IPS DF 4.7 (cell line): Measurements from ENCODE around the gene RAB14.
"Not testable (repeated sequence)": the region's sequence is repeated elsewhere in the genome, so short reads cannot be mapped to it uniquely, and the experiment has no call there.

Experiments
- DNase-seq: peaks from one replicate; pipeline ENCODE4 v3.0.0-alpha.2; 2013; ENCODE audit warnings: low spot score; ENCODE audit errors: extremely low read depth

RAB14 gene

DNA sequence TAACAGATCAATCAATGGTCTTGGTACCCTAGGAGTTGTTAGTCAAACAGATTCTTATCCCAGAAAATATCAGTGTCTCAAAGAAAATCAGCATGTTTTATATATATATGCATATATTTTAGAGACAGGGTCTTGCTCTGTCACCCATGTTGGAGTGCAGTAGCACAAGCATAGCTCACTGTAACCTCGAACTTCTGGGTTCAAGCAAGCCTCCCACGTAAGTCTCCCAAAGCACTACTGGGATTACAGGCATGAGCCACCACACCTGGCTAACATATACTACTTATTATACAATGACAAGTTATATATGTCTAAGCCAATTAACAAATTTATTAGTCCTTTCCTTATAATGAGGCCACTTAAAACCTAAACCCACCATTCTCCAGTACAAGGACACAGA lies 10.4 kb downstream of the RAB14 start:
- no peak for DNase-seq

DNA sequence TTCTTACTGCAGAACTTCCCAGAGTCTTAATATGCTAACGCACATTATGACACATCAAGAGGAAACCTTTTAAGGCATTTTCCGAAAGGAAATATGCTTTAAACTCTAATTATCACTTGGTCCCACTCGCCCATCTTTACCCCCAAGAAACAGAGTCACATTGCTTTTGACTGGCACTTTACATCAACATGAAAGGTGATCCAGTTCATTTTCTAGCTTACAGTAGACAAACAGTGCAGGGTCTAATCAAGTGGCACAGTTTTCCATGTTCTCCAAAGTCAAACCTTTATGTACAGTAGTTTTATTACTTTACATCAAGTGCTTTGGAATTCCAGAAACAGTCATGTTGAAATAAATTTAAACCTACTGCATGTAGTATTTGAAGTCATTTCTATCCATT lies 12.0 kb downstream of the RAB14 start:
- DNase-seq, result no peak

DNA sequence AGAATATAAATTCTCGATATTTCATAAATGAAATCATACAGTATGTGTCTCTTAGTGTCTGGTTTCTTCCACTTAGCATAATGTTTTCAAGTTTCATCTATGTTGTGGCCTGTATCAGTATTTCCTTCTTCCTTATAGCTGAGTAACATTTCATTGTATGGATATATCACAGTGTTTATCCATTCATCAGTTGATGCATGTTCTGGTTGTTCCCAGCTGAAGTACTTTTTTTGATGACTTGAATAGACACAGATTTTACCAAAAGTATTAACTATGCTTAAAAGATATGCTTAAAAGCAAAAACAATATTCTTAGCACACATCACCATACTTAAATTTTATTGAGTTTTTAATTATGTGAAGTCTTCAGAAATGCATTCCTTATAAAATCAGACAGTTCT lies 12.7 kb downstream of the RAB14 start:
- DNase-seq, result no peak

DNA sequence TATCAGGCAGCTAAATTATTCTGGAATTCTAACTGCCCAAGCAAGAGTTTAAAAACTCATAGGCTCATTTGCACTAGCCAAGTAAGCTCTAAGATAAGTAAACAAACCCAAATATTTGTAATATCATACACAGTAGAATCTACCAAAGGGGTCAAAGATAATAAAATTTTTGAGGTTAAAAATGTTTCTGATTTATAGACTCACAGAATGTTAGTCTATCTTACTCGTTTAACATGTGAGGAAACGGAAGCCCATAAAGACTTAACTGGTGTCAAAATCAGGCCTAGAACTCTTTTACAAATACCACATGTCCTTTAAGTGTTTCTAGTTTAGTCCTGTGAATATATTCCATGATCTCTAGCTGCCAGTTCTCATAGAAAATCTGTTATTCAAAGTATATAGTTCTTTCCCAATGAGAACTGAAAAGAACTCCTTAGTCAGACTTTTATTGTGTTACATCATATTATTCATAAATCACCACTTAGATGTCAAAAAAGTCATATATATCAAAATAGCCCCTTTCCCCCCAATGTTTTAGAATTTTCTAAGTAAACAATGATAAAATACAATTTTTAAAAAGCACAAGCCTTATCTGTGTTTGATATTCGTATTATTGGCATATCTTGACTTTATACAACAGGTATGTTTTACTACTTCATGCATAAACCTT lies 13.9 kb downstream of the RAB14 start:
- no peak for DNase-seq

DNA sequence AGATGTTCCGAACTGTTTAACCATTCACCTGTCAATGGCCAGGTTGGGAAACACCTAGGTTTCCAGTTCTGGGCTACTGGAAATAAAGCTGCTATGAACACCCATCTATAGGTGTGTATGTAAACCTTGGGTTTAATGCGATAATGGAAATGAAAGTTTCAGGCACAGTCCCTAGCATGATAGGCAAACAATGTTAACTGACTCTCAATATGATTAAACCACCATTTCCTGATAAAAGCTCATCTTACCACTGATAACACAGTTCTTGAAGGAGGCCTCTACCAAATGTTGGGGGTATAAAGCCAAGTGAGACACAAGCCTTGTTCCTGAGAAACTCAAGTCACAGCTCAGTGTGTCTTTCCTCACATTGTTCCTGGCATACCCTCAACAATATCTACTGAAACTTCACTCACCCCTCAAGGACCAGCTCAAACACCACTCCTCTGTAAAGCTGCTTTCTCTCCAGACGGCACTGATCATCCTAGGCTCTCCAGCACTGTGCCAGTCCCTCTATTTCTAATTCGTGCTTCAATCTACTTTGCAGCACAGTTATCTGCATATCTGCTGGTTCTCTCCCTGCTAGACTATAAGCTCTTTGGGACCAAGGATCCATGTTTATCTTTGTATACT lies 15.8 kb downstream of the RAB14 start:
- no peak for DNase-seq

- no peak for DNase-seq
Measured at GRCh38 chr9:121185178-121185745, 16.4 kb downstream of the RAB14 start.

DNA sequence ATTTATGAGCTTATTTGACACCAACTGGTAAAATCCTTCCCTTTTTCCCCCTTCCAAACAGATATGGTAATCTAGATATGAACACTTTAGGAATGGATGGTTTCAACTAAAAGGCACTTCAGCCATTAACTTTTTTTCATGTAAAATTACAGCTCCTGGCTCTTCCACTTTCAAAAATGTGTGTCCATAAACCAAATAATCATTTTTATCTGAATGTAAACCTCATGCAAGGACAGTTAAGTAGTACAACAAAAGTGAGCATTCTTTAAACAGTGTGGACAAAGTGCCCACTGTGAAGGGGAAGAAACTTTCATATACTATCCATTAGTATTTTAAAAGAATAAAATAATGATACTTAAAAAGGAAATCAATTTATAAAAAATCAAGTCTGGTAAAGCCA lies 17.2 kb downstream of the RAB14 start:
- DNase-seq, result no peak

- DNase-seq, result no peak
Measured at GRCh38 chr9:121183666-121184423, 17.8 kb downstream of the RAB14 start.

DNA sequence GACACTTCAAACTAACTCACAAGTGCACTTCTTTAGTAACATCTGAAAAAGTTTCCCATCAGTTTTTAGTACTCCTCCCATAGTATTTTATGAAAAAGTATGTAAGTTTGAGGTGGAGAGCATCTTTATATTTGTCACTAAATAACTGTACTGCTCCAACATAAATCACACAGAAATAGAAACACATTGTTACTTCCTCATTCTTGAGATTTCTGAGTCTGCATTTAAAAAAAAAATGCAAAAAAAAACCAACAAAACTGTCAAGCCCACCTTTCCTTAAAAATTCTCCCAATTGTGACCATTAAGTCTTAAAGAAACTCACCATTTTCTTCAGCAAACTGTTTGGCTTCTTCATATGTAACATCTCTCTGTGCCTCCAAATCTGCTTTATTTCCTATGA lies 18.7 kb downstream of the RAB14 start:
- no peak for DNase-seq

GRCh38 chr9:121182101-121182836 lies 19.4 kb downstream of the RAB14 start:
- DNase-seq, result no peak

GRCh38 chr9:121179930-121180681 lies 21.6 kb downstream of the RAB14 start:
- no peak for DNase-seq

- not testable (repeated sequence) for DNase-seq
Measured at GRCh38 chr9:121179373-121179721, 22.3 kb downstream of the RAB14 start.

DNA sequence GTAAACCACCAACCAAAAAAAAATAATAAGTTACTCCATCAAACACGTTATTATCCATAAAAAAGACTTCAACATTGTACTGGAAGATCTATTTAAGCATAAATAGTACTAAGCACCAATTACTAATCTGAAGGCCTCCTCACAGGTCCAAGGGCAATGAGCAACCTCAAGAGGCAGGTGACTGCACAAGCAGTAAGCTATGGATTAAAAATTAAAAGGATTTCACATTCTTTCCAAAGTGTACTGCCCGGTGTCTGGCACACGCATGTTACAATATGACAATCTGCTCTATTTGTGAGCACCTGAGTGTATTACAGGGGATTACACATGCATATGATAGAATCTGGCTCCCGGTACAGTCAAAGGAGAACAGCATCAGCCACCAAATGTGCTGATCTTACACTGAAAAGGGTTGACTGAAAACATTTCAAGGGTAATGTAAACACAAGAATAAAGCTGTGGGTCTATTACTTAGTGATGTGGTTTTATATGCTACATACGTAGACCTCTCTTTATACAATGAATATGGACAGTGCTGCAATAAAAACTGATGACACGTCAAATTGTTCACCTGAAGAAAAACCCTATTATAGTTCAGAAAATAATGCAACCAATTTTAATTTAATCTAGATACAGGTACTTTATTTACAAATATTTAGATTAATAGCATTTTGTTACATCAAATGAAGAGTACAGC lies 22.8 kb downstream of the RAB14 start:
- no peak for DNase-seq

DNA sequence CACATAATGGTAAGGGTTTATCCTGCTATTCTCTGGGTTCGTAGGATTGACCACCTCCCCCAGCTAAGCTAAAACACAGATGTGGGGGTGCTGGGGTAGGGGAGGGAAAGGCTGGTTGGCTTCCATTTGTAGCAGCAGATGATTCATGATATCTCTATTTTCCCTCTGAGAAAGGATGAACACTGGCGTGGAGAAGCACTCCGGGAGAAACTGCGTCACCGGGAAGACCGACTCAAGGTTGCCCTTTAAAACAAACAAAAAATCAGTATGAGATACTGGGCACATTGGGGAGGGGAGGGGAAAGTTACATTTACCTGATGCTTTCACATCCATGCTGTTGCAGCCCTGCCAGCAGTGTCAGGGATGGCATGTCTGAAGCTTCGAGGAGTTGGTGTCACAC lies 28.2 kb downstream of the RAB14 start:
- DNase-seq, result no peak

GRCh38 chr9:121172726-121173487 lies 28.8 kb downstream of the RAB14 start:
- DNase-seq, result no peak

GRCh38 chr9:121171236-121171635 lies 30.4 kb downstream of the RAB14 start:
- DNase-seq, result no peak

GRCh38 chr9:121169094-121169601 lies 32.5 kb downstream of the RAB14 start:
- no peak for DNase-seq

- DNase-seq, result no peak
Measured at GRCh38 chr9:121168052-121168451, 33.6 kb downstream of the RAB14 start.

DNA sequence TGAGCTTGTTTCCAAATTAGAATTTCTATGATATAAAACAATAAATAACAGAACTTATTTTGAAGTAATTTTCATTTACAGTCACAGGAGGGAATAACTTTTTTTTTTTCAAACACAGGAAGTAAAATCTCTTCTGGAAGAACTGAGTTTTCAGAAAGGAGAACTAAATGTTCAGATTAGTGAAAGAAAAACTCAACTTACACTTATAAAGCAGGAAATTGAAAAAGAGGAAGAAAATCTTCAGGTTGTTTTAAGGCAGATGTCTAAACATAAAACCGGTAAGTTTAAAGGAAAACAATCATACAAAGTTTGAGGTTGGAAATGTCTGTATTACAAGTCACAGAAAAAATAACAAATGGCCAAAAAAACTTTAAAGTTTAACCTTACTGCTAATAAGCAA lies 41.6 kb downstream of the RAB14 start:
- DNase-seq, result no peak
